Activated T-cell treated with anti-CD3 and anti-CD28 coated beads, Interleukin-2, amount 50 U/mL, for 72 hours (primary cell): ENCODE measurements around the gene TRAIP. TPM values are rescaled to one million over a fixed set of nuclear protein-coding genes. Genes with fewer than 3 reads are reported as not detected.

Experiments
- total RNA-seq, 2 donors: library from RNA; stranded (reverse); gene quantifications; one replicate each; pipeline ENCODE4 v1.2.3, GENCODE V29; 2022

The TRAIP gene
- total RNA-seq, 2 donors from 2014 or later = 28.0 to 47.2 TPM

Other genes with a start within 250 kb of the TRAIP start
- gene APEH, start 182.2 kb downstream of the TRAIP start, total RNA-seq = 100 to 1,000 TPM in 1 of 2 donors, 10 to 100 TPM in 1; 82.7 to 108 TPM
- 10 to 100 TPM; 27.9 to 29.8 TPM for gene MST1, start 167.1 kb downstream of the TRAIP start, total RNA-seq
- gene RNF123, start 167.0 kb downstream of the TRAIP start, total RNA-seq = 10 to 100 TPM; 35.1 to 35.2 TPM
- gene AMIGO3, start 136.9 kb downstream of the TRAIP start, total RNA-seq = under 1 TPM; 0.19 to 0.72 TPM
- 10 to 100 TPM; 22.3 to 33.4 TPM for gene GMPPB, start 132.6 kb downstream of the TRAIP start, total RNA-seq
- gene IP6K1, start 70.0 kb downstream of the TRAIP start, total RNA-seq = 10 to 100 TPM; 36.5 to 37.4 TPM
- gene CDHR4, start 56.7 kb downstream of the TRAIP start, total RNA-seq = under 1 TPM in 1 of 2 donors, not detected in 1; 0.39 TPM
- 1 to 10 TPM; 1.2 to 1.5 TPM for gene INKA1, start 53.3 kb downstream of the TRAIP start, total RNA-seq
- 10 to 100 TPM; 93.5 to 98.6 TPM for gene UBA7, start 42.6 kb downstream of the TRAIP start, total RNA-seq
- under 1 TPM in 1 of 2 donors, not detected in 1; 0.50 TPM for gene CAMKV, start 13.3 kb upstream of the TRAIP start, total RNA-seq
- gene MST1R, start 47.3 kb upstream of the TRAIP start, total RNA-seq = 1 to 10 TPM in 1 of 2 donors, under 1 TPM in 1; 0.84 to 2.4 TPM
- gene MON1A, start 73.2 kb upstream of the TRAIP start, total RNA-seq = 10 to 100 TPM in 1 of 2 donors, 1 to 10 TPM in 1; 9.1 to 12.0 TPM
- 10 to 100 TPM; 57.4 to 70.4 TPM for gene RBM6, start 83.6 kb upstream of the TRAIP start, total RNA-seq
- gene RBM5, start 232.4 kb upstream of the TRAIP start, total RNA-seq = 100 to 1,000 TPM; 172 to 179 TPM